ENCODE results near the gene TGM2.

The TGM2 gene

DNA sequence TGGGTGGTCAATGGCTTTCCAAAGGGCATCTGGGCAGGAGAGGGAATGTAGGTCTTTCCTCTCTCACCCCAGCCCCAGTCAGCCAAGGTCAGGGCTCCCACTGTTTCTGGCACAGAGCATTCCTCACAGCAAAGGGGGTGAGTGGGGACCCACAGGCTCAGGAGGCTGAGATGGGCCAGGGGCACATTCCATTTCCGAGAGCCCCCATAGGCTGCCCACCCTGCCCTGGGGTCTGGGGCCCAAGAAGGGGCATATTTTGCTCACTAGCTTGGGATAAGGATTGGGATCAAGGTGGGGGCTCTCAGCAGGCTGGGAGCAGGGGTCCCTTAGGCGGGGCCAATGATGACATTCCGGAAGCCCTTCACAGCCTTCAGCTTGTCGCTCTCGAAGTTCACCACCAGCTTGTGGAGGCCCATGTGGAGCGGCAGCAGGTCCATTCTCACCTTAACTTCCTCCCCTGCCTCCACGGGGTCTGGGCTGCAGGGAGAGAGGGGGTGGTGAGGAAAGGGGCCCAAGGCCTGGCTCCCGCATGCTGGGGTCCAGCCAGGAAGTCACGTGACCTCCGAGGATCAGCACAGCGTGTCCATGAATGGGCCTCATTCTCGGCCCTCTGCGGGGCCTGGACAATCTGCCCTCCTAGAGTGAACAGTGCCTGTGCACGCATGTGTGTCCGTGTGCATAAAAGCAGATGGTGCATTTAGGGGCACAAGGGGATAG lies 35.0 kb downstream of the TGM2 start:
- no peak for DNase-seq

DNA sequence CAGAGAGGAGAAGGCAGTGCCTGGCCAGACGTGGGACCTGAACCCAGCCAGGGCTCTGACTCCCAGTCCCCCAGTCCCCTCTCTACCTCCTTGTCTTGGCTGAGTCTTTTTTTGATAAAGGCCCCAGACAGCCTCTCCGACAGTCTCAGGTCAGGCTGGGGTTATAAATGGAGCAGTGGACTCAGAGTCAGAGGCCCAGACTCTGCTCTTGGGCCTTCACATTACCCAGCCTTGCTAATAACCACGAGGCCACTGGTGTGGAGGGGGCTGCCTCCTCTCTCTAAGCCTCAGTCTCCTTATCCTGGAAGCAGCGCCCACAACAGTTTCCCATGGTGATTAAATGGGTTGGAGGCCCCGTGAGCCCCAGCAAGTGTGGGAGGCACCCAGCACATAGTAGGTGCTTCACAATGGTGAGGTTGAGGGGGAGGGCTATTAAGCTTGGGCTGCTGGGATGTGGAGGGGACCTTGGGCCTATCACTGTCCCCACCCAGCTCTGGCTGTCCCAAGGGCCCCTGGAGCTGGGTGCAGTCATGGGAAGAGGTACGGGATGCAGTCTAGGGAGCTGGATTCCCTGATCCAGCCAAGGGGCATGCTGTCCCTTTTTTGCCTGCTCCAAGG lies 35.7 kb downstream of the TGM2 start:
- DNase-seq, result no peak

DNA sequence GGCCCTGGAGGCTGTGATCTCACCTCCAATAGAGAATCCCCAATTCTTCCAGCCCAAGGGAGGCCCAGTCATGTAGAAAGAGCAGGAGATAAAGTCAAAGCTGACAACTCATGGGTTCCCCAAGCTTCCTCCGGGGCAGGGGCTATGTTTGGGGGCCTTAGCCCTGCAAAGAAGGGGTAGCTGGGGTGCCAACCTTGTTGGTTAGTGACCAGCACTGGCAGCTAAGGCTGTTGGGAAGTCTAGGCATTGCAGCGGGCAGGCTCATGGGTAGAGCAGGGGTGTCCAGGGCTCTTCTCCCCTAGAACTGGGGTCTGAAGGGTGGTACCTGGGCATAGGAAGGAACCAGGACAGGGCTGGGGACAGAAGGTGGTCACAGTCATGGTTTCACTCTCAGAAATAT lies 36.4 kb downstream of the TGM2 start:
- DNase-seq, result no peak

DNA sequence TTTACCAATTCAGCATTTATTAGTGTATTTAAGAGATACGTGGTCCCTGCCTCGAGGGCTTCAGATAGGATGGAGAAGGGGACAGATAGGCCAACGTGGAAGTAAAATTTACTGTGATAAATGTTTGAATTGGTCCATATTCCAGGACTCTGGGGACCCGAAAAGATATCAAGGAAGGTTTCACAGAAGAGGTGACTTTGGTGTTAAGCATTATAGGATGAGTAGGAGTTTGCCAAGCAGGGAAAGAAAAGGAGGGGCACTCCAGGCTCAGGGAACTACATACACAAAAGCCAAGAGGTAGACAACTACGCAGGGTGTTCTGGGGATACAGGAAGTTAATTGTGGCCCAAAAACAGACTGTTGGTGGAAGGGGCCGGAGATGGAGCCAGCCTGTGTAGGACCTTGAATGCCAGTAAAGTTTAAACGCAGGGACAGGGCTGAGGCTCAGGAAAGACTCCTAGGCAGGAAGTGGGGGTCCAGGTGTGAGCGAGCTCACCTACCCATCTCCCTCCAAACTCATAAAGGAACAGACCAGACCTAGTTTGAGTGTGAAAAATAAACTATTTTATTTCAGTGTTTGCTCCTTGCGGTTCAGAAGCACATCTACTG lies 37.0 kb downstream of the TGM2 start:
- no peak for DNase-seq

DNA sequence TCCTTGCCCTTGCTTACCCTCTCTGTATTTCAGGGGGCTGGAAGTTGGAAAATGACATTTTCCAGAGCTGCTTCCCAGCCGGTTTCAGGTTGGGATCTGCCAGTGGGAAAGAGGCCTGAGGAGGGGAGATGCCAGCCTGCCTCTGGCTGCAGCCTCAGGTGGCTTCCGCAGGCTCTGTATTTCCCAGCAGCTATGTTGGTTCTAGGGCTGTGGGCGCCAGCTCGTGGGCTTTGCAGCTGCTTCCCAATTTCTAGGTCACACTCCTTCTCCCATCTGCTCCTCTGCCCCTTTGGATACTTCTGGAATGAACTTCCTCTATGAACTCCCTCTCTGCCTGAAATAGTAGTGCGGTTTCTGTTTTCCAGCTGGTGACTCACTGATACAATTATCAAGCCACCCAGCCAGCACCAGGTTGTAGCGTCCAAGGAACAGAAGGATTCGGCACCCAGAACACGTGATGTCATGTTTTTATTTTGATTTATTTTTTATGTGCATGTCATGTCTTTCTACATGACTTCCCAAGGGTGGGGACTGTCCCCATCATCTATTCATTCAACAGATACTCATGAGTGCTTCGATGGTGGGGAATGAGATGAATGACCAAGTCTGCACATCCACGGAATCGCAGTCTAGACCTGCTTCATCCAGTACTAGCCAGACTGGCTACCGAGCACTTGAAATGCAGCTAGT lies 38.0 kb downstream of the TGM2 start:
- DNase-seq, result no peak

DNA sequence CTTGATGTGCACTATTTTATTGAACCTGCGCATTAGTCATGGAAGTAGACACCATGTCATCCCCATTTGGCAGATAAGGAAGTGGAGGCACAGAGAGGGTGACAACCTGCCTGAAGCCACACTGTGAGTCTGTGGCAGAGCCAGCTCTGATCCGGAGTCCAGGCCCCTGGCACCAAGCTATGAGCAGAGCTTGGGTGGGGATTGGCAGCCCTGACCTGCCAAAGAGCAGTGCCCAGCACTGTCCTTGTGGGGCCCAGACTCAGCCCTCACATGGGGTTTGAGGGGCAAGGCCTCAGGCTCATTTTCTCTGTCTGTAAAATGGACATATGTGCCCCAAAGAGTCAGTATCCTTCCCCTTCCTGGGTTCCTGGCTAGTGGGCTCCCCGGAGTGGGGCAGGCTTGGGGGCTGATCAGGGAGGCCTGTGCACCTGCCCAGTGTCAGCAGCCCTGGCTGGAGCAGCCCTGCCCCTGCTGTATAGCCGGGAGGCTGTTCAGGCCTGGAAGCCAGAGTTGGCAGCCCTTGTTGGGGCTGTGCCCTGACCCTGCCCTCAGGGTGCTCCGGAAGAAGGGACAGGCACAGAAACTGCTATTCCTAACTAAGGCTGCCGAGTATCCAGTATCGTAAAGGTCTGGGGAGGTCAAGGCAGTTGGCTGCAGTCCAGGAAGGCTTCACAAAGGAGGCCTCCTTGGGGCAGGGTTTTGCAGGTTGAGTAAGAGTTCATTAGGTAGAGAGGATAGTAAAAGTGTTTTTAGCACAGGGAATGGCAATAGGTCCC lies 38.7 kb downstream of the TGM2 start:
- DNase-seq, result no peak

DNA sequence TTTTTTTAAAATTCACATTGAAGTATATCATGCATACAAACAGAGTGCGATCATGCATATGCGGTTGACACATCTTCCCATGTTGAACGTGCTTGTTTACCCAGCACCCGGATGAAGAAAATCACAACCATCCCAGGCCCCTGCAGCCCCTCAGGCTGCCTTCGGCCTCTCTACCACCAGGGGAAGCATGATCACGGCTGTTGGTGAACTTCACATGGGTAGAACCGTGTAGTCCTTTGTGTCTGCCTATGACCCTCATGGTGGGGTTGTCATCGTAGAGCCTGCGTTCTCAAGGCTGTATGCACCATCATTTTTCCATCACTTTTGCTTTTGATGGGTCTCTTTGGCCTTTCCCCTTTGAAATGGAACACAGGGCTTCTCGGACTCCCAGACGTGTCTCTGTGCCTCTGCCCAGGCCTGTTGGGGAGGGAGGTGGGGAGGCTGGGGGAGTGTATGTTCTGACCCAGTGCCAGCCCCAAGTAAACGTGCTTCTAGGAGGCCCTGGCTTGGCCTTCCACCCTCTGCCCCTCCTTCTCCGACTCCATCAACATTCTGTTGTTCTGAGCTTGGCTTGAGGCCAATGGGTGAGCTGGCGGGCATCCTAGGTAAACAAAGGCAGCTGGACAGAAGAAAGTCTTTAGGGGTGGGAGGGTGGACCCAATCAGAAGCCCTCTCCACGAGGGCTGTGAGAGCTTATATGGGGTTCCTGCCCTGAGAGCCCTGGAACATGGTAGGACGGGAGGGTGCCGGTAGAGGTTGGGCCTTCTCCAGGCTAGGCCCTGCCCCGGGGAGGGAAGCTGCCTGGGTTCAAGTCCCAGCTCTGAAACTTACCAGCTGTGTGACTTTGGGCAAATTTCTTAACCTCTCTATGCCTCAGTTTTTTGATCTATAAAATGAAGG lies 39.7 kb downstream of the TGM2 start:
- peak; percentile 76 for DNase-seq

DNA sequence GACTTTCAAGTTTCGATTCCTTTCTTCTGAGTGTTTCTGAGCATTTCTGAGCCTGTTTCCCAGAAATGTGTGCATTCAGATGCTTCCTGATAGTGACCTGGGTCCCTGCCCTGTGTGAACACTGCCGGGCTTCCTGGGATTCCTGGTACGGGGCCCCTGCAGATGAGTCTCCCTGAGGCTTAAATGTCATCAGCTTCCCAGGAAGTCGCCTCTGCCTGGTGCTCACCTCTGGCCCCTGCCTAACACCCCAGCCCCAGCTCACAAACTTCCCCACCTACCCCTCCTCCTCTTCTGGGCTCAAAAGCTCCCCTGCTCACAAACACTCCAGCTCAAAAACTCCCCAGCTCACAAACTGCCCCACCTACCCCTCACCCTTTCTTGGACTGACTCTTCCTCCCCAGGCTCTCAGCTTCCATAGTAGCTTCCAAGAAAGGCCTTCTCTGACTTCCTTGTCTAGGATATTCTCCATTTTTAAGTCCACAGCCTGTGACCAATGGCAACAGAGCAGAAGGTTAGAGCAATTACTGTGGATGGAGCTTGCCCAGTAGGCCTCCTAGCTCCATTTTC lies 42.0 kb downstream of the TGM2 start:
- DNase-seq, result no peak

DNA sequence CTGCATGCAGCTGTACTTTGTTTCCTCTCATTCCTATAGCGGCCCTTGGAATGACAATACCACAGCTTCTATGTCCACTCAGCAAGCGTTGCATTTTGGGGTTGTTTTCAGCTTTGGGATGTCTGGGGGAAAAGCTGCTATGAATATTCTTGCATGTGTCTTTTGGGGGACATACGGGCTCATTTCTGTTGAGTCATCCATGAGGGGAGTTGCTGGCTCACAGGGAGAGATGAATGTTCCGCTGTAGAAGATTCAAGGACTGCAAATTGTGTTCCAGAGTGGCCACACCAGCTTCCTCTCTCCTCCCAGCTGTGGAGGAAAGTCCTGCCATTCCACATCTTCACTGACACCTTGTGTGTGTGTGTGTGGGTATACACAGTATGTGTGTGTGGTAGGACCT lies 43.3 kb downstream of the TGM2 start:
- DNase-seq, result no peak

DNA sequence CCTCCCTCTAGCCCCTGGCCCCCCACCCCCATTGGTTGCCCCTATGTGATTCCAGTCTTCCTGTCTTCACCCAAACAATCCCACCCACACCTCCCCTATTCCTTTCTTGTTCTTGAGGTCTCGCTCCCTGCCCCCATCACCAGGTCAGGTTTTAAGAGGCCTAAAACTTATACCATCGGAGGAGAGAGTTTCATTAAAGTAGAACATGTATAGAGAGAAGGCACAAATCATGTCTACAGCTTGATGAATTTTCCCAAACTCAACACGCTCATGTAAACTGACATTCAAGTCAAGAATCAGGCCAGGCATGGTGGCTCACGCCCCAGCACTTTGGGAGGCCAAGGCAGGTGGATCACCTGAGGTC lies 44.5 kb downstream of the TGM2 start:
- DNase-seq, result no peak

DNA sequence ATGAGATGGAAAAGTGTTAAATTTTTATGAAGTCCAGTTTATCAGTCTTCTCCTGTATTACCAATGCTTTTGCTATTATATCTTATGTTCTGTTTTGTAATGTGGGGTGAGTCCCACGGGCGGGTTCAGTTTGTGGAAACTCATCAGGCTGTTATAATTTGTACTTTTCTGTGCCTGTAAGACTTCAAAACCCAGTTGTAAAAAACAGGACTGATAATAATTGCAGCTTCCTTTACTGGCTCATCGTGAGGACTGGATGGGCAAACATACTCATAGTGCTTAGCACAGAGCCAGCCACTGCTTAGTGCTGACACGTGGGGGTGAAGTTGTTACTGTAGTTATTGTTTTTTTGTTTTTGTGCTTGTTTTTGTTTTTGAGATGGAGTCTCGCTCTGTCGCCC lies 45.6 kb downstream of the TGM2 start:
- DNase-seq, result no peak

DNA sequence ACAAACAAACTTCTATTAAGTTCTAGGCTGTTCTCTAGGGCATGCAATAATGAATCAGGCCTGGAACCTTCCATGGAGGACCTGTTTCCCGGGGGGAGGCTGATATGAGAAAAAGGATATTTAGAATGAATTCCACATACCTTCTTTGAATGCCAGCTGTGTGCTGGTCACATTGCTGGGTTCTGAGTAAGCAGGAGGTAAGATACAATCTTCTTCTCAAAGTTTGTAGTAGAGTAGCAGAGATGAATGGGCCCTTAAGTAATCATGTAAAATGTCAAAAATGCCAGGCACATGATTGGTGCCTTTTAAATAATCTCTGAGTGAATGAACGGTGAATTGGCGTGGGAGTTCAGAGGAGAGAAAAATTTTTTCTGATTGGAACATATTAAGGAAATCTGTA lies 47.4 kb downstream of the TGM2 start:
- DNase-seq, result no peak

DNA sequence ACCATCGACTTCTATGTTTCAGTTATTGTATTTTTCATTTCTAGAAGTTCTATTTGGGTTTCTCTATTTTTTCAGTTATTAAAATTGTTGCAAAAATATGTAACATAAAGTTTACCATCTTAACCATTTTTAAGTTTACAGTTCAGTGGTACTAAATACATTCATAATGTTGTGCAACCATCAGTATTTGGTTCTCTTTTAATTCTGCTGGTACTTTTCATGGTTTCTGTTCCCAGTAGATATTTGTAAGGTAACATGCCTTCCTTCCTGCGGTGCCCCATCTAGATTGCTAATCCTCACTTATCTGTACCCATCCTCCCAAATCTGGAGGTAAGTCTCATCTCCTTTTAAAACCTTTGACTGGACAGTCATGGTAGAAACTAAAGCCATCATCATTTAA lies 47.9 kb downstream of the TGM2 start:
- no peak for DNase-seq

DNA sequence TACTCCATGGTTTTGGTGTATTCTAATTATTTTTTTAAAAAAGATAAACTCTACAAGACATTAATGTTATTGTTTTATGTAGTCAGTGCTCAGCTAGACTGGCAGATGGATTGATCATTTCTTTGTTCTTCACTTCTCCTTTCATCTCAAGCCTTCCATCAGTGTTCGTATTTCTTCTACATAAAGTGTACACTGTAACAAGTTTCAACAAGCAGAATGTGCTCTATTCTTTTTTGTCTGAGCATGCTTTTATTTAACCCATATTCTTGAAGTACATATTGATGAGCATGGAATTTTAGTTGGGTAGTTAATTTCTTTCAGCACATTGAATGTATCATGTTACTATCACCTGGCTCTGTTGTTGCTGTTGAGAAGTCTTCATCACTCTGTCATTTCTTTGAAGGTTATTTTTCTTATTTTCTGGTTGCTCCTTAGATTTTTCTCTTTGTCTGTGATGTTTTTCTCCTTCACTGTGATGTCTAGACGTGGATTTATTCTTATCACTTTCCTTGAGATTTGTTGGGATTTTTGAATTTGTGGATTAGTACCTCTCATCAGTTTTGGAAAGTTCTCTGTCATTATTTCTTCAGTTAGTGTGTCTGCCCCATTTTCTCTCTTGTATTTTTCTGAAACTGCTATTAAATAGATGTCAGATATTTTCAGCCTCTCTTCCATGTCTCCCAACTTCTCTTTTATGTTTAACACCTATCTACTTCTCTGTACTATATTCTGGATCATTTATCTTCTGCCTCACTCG lies 48.5 kb downstream of the TGM2 start:
- DNase-seq, result no peak

DNA sequence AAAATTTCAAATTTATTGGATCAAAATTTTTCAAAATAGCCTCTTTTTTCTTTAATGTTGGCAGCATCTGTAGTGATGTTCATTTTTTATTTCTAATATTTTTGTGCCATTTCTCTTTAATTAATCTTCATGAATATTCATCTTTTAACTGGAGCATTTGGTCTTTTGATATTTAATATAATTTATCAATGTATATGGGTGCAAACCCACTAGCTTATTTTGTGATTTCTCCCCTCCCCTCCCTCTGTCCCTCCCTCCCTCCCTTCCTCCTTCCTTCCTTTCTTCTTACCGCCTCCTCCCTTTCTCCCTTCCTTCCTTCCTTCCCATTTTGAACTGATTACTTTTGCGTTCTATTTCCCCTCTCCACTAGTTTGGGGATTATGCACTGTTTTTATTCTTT lies 49.2 kb downstream of the TGM2 start:
- DNase-seq, result no peak

DNA sequence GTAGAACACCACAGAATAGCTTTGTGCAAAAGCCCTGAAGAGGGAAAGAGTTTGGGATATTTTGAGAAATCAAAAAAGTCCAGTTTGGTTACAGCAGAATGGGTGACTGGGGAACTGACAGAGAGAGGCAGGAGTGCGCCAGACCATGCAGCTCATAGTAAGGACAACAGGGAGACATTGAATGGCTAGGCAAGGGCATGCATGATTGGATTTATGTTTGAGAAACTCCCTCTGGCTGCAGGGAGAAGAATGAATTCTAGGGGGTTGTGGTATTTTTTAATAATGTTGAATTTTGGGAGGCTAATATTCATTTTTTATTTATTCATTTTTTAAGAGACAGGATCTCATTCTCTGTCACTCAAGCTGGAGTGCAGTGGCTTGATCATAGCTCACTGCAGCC lies 49.9 kb downstream of the TGM2 start:
- DNase-seq, result no peak

DNA sequence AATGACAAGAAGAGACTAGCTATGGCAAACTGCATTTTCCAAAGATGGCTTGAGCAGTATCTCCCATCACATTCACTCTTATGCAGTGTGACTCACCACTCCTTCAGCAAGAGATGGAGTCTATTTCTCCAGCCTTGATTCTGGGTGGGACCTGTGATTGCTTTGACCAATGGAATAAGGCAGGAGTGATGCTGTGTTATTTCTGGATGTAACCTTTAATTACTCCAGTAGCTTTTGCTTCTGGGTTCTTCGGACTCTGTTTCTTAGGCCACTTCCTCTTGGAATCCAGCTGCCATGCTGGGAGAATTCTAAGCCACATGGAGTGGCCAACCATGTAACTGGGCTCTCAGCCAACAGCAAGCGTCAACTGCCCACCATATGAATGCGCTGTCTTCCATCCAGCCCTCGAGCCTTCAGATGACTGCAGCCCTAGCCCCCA lies 50.7 kb downstream of the TGM2 start:
- DNase-seq, result no peak

DNA sequence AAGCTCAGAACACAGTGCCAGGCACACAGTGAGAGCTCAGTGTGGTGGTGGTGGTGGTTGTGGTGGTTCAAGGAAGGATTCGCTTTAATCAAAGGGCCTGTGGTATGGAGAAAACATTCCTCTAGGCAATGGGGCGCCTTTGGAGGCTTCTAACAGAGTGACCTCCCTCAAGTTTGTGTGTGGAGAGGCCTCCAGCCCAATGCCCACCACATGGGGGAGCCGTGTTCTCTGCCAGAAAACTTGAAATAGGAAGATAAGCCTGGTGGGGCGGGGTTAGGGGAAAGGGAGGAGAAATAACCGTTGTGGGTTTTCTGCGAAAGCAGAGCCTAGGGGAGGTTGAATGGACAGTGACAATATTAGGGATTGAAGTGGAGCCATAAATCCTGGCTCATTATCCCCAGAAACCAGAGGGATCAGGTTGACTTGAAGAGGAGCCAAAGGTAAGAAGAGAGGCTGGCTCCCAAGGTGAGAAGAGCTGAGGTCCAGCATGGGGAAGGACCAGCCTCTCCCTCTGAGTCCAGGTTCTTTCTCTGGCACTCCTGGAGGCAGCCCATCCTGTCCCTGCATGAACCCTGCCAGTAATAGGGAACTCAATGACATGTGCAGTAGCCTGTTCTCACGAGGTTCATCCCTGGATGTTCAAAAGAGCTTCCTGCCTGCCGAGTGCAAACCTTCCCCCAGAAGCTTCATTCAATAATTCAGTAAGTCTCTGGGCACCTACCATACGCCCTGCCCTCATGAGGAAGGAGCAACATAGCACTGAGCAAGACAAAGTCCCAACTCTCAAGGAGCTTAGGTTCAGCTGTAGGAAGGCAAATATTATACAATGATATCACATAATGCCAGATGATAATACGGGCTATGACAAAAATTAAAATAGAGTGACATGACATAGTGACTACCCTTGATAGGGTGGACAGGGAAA lies 51.4 kb downstream of the TGM2 start:
- no peak for DNase-seq

DNA sequence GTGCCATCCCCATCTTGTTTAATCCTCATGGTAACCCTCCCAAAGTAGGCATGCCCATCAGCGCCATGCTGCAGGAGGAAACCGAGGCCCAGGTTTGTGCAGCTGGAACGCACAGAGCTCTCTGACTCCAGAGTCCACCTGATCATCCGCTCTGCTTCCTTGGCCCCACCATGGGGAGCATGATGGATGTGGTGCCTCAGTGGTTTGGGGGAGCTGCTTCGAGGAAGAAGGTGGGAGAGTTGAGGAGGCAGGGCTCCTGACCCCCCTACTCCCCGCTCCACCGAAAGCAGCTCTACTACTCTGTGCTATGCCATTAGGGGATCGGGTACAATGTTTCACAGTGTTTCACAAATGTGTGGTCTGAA lies 52.2 kb downstream of the TGM2 start:
- no peak for DNase-seq

All from DMS79 (cell line).